ENCODE measurements around the gene PIK3AP1.

Gene PIK3AP1

GRCh38 chr10:96642530-96642929 lies 77.8 kb downstream of the PIK3AP1 start:
- no peaks in the 10 kb centered on the region for H3K27me3 ChIP-seq (ENCODE audit: insufficient read depth, low read depth, severe bottlenecking)
- DNase-seq: no peak
- H3K9me3 ChIP-seq (ENCODE audit: severe bottlenecking): no peaks in the 10 kb centered on the region
- no peak overlapping the region for H3K27ac ChIP-seq
- H3K4me3 ChIP-seq (ENCODE audit: low read depth, low read length): no peak overlapping the region
- no peaks in the 10 kb centered on the region for H3K36me3 ChIP-seq
- TF ChIP-seq CTCF (IDR thresholded peaks at IDR 0.05; ENCODE audit: low read depth, low read length): no peak

GRCh38 chr10:96641396-96642295 lies 78.7 kb downstream of the PIK3AP1 start:
- no peak for DNase-seq
- no peak for TF ChIP-seq CTCF (IDR thresholded peaks at IDR 0.05; ENCODE audit: low read depth, low read length)
- H3K36me3 ChIP-seq: no peaks in the 10 kb centered on the region
- no peak overlapping the region for H3K27ac ChIP-seq
- no peaks in the 10 kb centered on the region for H3K27me3 ChIP-seq (ENCODE audit: insufficient read depth, low read depth, severe bottlenecking)
- H3K4me3 ChIP-seq (ENCODE audit: low read depth, low read length): no peak overlapping the region
- no peaks in the 10 kb centered on the region for H3K9me3 ChIP-seq (ENCODE audit: severe bottlenecking)

GRCh38 chr10:96639899-96640298 lies 80.4 kb downstream of the PIK3AP1 start:
- Histone ChIP-seq H3K4me3 (ENCODE audit: low read depth, low read length) (no peak overlapping the region), H3K36me3 (no peaks in the 10 kb centered on the region), H3K27me3 (ENCODE audit: insufficient read depth, low read depth, severe bottlenecking) (no peaks in the 10 kb centered on the region), H3K9me3 (ENCODE audit: severe bottlenecking) (no peaks in the 10 kb centered on the region), H3K27ac (no peak overlapping the region)
- DNase-seq: no peak
- TF ChIP-seq CTCF (IDR thresholded peaks at IDR 0.05; ENCODE audit: low read depth, low read length): no peak

- H3K4me3 ChIP-seq (ENCODE audit: low read depth, low read length): no peak overlapping the region
- no peak for TF ChIP-seq CTCF (IDR thresholded peaks at IDR 0.05; ENCODE audit: low read depth, low read length)
Observed at GRCh38 chr10:96638696-96639095, 81.6 kb downstream of the PIK3AP1 start.

GRCh38 chr10:96638120-96638519 lies 82.2 kb downstream of the PIK3AP1 start:
- Histone ChIP-seq H3K27ac (no peak overlapping the region), H3K9me3 (ENCODE audit: severe bottlenecking) (no peaks in the 10 kb centered on the region), H3K4me3 (ENCODE audit: low read depth, low read length) (no peak overlapping the region), H3K36me3 (no peaks in the 10 kb centered on the region), H3K27me3 (ENCODE audit: insufficient read depth, low read depth, severe bottlenecking) (no peaks in the 10 kb centered on the region)
- TF ChIP-seq CTCF (IDR thresholded peaks at IDR 0.05; ENCODE audit: low read depth, low read length): no peak
- DNase-seq: no peak

More at GRCh38 chr10:96638696-96639095, 81.6 kb downstream of the PIK3AP1 start:
- Histone ChIP-seq H3K9me3 (ENCODE audit: severe bottlenecking) (no peaks in the 10 kb centered on the region), H3K27me3 (ENCODE audit: insufficient read depth, low read depth, severe bottlenecking) (no peaks in the 10 kb centered on the region), H3K27ac (no peak overlapping the region), H3K36me3 (no peaks in the 10 kb centered on the region)
- DNase-seq: no peak

All from WERI-Rb-1 (cell line).